SJSA1 (cell line): Measurements from ENCODE around the gene ANO6. TPM values are rescaled to one million over a fixed set of nuclear protein-coding genes. Genes with fewer than 3 reads are reported as not detected.

Experiments used
- total RNA-seq: library from RNA; depleted of rRNA; stranded (reverse); fragments of >200 nt; shearing (Covaris generic); gene quantifications from 2 replicates; pipeline ENCODE4 v1.2.3, GENCODE V29; 2014; rRNA removed

ANO6 gene
- total RNA-seq, 1 experiment from 2014 or later, result 88.8 TPM

Other genes with a start within 250 kb of the ANO6 start
- gene DBX2, start 165.0 kb upstream of the ANO6 start, total RNA-seq, result not detected in 2 replicates